KMS-11 (cell line): ENCODE results near the gene UGDH.
A peak's percentile ranks its signal among the peaks of the same experiment; 100 is the strongest.

Experiments used
- H2AFZ ChIP-seq: fragments of 200-600 bp; sonication (generic); 2 replicates; pipeline ENCODE4 v1.6.1; 2016; ENCODE audit warnings: antibody characterized with exemption, mixed run types, low read depth
- H3K27ac ChIP-seq: fragments of 200-600 bp; sonication (generic); 2 replicates; pipeline ENCODE4 v1.6.1; 2016; ENCODE audit warnings: mild to moderate bottlenecking, mixed run types
- H3K27me3 ChIP-seq: fragments of 200-600 bp; sonication (generic); 2 replicates; pipeline ENCODE4 v1.6.1; 2017; ENCODE audit warnings: mild to moderate bottlenecking, low read depth, mixed run types, moderate library complexity; ENCODE audit not compliant: insufficient read depth
- H3K36me3 ChIP-seq: fragments of 200-600 bp; sonication (generic); 2 replicates; pipeline ENCODE4 v1.6.1; 2017; ENCODE audit warnings: mild to moderate bottlenecking, mixed run types; ENCODE audit not compliant: insufficient read depth
- H3K4me1 ChIP-seq: fragments of 200-600 bp; sonication (generic); 2 replicates; pipeline ENCODE4 v1.6.1; 2016; ENCODE audit warnings: mild to moderate bottlenecking, low read depth, mixed run types; ENCODE audit not compliant: poor library complexity, severe bottlenecking
- H3K4me2 ChIP-seq: fragments of 200-600 bp; sonication (generic); 2 replicates; pipeline ENCODE4 v1.7.0; 2016; ENCODE audit warnings: mild to moderate bottlenecking, mixed run types
- H3K4me3 ChIP-seq: fragments of 200-600 bp; sonication (generic); IDR thresholded peaks from 2 replicates; pipeline ENCODE4 v1.6.1; 2017; ENCODE audit warnings: low read depth, low read length, mixed read lengths; ENCODE audit not compliant: insufficient read depth
- H3K79me2 ChIP-seq: fragments of 200-600 bp; sonication (generic); 2 replicates; pipeline ENCODE4 v1.6.1; 2016; ENCODE audit warnings: low read depth, mixed run types; ENCODE audit not compliant: insufficient read depth
- H3K9ac ChIP-seq: fragments of 200-600 bp; sonication (generic); 2 replicates; pipeline ENCODE4 v1.6.1; 2016; ENCODE audit warnings: mild to moderate bottlenecking, mixed run types
- H4K20me1 ChIP-seq: fragments of 200-600 bp; sonication (generic); 2 replicates; pipeline ENCODE4 v1.6.1; 2016; ENCODE audit warnings: mild to moderate bottlenecking, mixed run types; ENCODE audit not compliant: insufficient read depth
- CTCF ChIP-seq: fragments of 200-600 bp; sonication (generic); conservative IDR thresholded peaks from 2 replicates; pipeline ENCODE4 v1.6.1; 2017; ENCODE audit warnings: low read depth, mild to moderate bottlenecking, antibody characterized with exemption, low read length, moderate library complexity, mixed read lengths

The UGDH gene

GRCh38 chr4:39527296-39528060, at the start of gene UGDH:
Gene UGDH, minus strand, starts transcription at chr4:39527439. Its CDS starts 5,927 bp downstream, at chr4:39521512.
- peak within 1 kb of the TSS; percentile 58 for H3K4me3 ChIP-seq
- peak within 1 kb of the TSS; percentile 18; the same call in 1 of the 2 replicates for H3K27ac ChIP-seq
- H3K9ac ChIP-seq: peak within 1 kb of the TSS; percentile 74
- TF ChIP-seq CTCF: no peak
- no peaks in the 10 kb centered on the region for H4K20me1 ChIP-seq
- H2AFZ ChIP-seq: peak within 1 kb of the TSS; percentile 83
- H3K4me1 ChIP-seq: peaks cover 4% of the 10 kb centered on the region
- H3K79me2 ChIP-seq: 0 out of 2 replicates have a peak, but pooled peaks cover 5% of the 10 kb centered on the region
- peak within 1 kb of the TSS; percentile 79 for H3K4me2 ChIP-seq
- no peaks in the 10 kb centered on the region for H3K36me3 ChIP-seq
- no peaks in the 10 kb centered on the region for H3K27me3 ChIP-seq

DNA sequence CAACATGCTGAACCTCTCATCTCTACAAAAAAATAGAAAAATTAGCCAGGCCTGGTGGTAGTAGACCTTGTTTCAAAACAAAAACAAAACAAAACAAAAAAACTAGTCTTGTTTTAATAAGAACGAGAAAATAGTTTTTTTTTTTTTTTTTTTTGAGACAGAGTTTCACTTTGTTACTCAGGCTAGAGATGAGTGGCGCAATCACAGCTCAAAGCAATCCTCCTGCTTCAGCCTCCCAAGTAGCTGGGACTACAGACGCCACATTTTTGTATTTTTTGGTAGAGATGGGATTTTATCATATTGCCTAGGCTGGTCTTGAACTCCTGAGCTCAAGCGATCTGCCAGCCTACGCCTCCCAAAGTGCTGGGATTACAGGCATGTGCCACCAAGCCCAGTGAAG, 47.7 kb upstream of the UGDH start:
- Histone ChIP-seq H3K4me2 (no peak overlapping the region), H3K4me1 (no peaks in the 10 kb centered on the region), H4K20me1 (no peaks in the 10 kb centered on the region), H3K9ac (no peak overlapping the region), H3K27ac (no peak overlapping the region), H3K4me3 (no peak overlapping the region), H3K36me3 (no peaks in the 10 kb centered on the region), H3K27me3 (no peaks in the 10 kb centered on the region), H3K79me2 (no peaks in the 10 kb centered on the region), H2AFZ (no peak overlapping the region)
- TF ChIP-seq CTCF: no peak

DNA sequence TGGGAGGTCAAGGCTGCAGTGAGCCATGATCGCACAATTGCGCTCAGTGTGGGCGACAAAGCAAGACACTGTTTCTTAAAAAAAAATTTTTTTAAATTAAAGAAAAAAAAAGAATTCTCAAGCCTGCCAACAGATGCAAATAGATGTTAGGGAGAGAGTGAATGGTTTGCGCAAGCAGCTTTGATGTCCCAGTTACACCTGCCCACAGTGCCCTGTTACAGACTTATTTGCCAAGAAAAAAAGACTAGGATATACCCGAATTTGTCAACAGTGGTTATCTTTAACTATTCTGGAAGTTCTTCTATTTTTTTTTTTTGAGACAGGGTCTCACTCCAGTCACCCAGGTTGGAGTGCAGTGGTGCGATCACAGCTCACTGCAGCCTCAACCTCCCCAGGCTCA, 44.3 kb upstream of the UGDH start:
- Histone ChIP-seq H3K4me3 (no peak overlapping the region), H3K27ac (no peak overlapping the region), H3K4me1 (no peaks in the 10 kb centered on the region), H3K9ac (no peak overlapping the region), H3K4me2 (no peak overlapping the region), H2AFZ (no peak overlapping the region), H3K27me3 (no peaks in the 10 kb centered on the region), H3K79me2 (no peaks in the 10 kb centered on the region), H3K36me3 (no peaks in the 10 kb centered on the region), H4K20me1 (no peaks in the 10 kb centered on the region)
- TF ChIP-seq CTCF: no peak

GRCh38 chr4:39571054-39571453, 43.8 kb upstream of the UGDH start:
- no peak overlapping the region for H3K4me2 ChIP-seq
- no peak overlapping the region for H2AFZ ChIP-seq
- H3K79me2 ChIP-seq: no peaks in the 10 kb centered on the region
- no peak overlapping the region for H3K4me3 ChIP-seq
- H3K36me3 ChIP-seq: no peaks in the 10 kb centered on the region
- H3K4me1 ChIP-seq: no peaks in the 10 kb centered on the region
- no peaks in the 10 kb centered on the region for H3K27me3 ChIP-seq
- H3K27ac ChIP-seq: no peak overlapping the region
- H4K20me1 ChIP-seq: no peaks in the 10 kb centered on the region
- no peak overlapping the region for H3K9ac ChIP-seq
- no peak for TF ChIP-seq CTCF
